Karpas-422 (cell line): ENCODE measurements around the gene CASP7. TPM values are rescaled to one million over a fixed set of nuclear protein-coding genes. Genes with fewer than 3 reads are reported as not detected.

Experiments used
- DNase-seq: peaks from one replicate; pipeline ENCODE4 v3.0.0-alpha.2; 2015
- H2AFZ ChIP-seq: fragments of 200-600 bp; sonication (generic); 2 replicates; pipeline ENCODE4 v1.6.1; 2014; ENCODE audit warnings: antibody characterized with exemption, low read length, mixed read lengths
- H3K27ac ChIP-seq: fragments of 200-600 bp; sonication (generic); 2 replicates; pipeline ENCODE4 v1.5.1; 2014; ENCODE audit warnings: mild to moderate bottlenecking, low read length, moderate library complexity
- H3K27me3 ChIP-seq: fragments of 200-600 bp; sonication (generic); 2 replicates; pipeline ENCODE4 v1.6.1; 2014; ENCODE audit warnings: low read length, mixed read lengths
- H3K36me3 ChIP-seq: fragments of 200-600 bp; sonication (generic); 2 replicates; pipeline ENCODE4 v1.6.1; 2014; ENCODE audit warnings: low read length, mixed read lengths; ENCODE audit not compliant: insufficient read depth
- H3K4me1 ChIP-seq: fragments of 200-600 bp; sonication (generic); 2 replicates; pipeline ENCODE4 v1.6.1; 2014; ENCODE audit warnings: mild to moderate bottlenecking, low read length, mixed read lengths
- H3K4me2 ChIP-seq: fragments of 200-600 bp; sonication (generic); 2 replicates; pipeline ENCODE4 v1.6.1; 2014; ENCODE audit warnings: low read length, low read depth, mild to moderate bottlenecking; ENCODE audit not compliant: poor library complexity, severe bottlenecking
- H3K4me3 ChIP-seq: fragments of 200-600 bp; sonication (generic); 2 replicates; pipeline ENCODE4 v1.5.1; 2014; ENCODE audit warnings: mild to moderate bottlenecking, antibody characterized with exemption, low read length, mixed read lengths
- H3K79me2 ChIP-seq: fragments of 200-600 bp; sonication (generic); 2 replicates; pipeline ENCODE4 v1.6.1; 2014; ENCODE audit warnings: mild to moderate bottlenecking, low read length, mixed read lengths
- H3K9ac ChIP-seq: fragments of 200-600 bp; sonication (generic); 2 replicates; pipeline ENCODE4 v1.6.0; 2014; ENCODE audit warnings: low read length
- H3K9me2 ChIP-seq: fragments of 200-600 bp; sonication (generic), shearing (Covaris generic); replicated peaks from 2 replicates; pipeline ENCODE4 v1.6.0; 2014; ENCODE audit warnings: mild to moderate bottlenecking, low read length, moderate library complexity; ENCODE audit not compliant: insufficient read depth
- H3K9me3 ChIP-seq: fragments of 300-700, 200-600 bp; sonication (generic); 2 replicates; pipeline ENCODE4 v1.6.1; 2014; ENCODE audit warnings: low read length, mixed read lengths
- H4K20me1 ChIP-seq: fragments of 200-600 bp; sonication (generic); 2 replicates; pipeline ENCODE4 v1.6.1; 2014; ENCODE audit warnings: mild to moderate bottlenecking, antibody characterized with exemption, low read length, low read depth; ENCODE audit not compliant: insufficient read depth
- total RNA-seq: library from RNA; depleted of rRNA; stranded (reverse); fragments of >200 nt; shearing (Covaris generic); gene quantifications from 2 replicates; pipeline ENCODE4 v1.2.3, GENCODE V29; 2014; ENCODE audit warnings: low replicate concordance

CASP7 gene
- total RNA-seq, 1 experiment from 2014 or later, result 9.9 TPM

DNA sequence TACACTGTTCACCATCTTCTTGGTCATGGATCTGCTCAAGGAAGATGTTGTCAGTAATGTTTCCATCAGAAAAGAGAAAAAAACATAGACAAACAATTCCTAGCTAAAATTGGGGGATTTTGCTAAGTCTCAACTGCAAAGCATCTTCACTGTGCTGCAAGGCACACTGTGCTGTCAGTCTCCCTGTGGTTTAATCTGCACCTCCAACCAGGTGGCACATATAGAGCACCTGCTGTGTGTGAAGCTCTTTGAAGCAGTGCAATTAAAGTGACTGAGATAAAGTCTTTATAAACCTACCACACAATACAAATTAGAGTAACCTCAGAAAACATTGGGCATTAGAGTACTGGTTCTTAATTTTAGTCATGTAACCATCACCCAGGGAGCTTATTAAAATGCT lies 22.2 kb upstream of the CASP7 start:
- no peak overlapping the region for H3K9ac ChIP-seq
- H3K9me3 ChIP-seq, result no peaks in the 10 kb centered on the region
- H3K36me3 ChIP-seq, result no peaks in the 10 kb centered on the region
- no peaks in the 10 kb centered on the region for H4K20me1 ChIP-seq
- no peaks in the 10 kb centered on the region for H3K79me2 ChIP-seq
- no peak overlapping the region for H3K4me3 ChIP-seq
- no peaks in the 10 kb centered on the region for H3K4me1 ChIP-seq
- DNase-seq, result no peak
- no peak overlapping the region for H3K4me2 ChIP-seq
- H3K9me2 ChIP-seq, result no peaks in the 10 kb centered on the region
- H3K27me3 ChIP-seq, result no peaks in the 10 kb centered on the region
- H3K27ac ChIP-seq, result no peak overlapping the region
- no peak overlapping the region for H2AFZ ChIP-seq

DNA sequence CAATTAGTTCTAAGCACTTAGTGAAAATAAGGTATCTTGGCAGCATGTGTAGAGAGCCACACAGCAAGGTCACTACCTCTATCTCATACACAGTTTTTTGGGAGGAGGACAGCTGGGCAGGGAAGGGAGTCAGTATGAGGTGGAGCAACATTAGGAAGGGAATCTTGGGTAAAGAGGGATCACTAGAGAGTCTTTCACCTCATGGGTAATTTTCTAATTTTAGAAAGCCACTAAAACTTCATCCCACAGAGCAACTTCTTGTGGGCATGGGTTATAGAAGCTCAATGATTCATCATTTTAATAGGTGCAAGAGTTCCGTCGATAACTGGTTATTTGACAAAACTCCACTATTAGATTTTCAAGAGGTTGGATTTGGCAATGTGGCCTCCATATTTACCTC lies 18.4 kb upstream of the CASP7 start:
- Histone ChIP-seq H3K9ac (no peak overlapping the region), H3K36me3 (no peaks in the 10 kb centered on the region), H3K27me3 (no peaks in the 10 kb centered on the region), H3K4me3 (no peak overlapping the region), H3K4me2 (no peak overlapping the region), H3K4me1 (no peaks in the 10 kb centered on the region), H2AFZ (no peak overlapping the region), H3K9me3 (no peaks in the 10 kb centered on the region), H3K9me2 (no peaks in the 10 kb centered on the region), H3K27ac (no peak overlapping the region), H3K79me2 (no peaks in the 10 kb centered on the region), H4K20me1 (no peaks in the 10 kb centered on the region)
- DNase-seq, result no peak

DNA sequence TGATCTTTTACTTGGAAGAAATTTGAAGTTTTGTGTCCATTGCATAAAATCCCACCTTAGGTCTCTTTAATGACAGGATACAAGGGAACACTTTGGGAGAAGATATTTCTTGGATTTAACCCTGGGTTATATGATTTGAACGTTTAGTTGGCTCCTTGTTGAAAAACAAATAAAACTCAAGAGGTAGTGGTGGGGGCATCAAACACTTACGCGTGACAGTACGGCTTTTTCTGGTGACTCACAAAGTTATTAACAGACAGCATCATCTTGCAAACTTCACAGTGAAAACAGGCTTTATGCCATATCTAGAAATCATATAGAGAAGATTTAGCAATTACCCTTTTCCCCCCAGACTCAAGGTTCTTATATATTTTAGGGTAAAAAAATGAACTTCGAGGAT lies 16.6 kb upstream of the CASP7 start:
- no peaks in the 10 kb centered on the region for H3K4me1 ChIP-seq
- H3K4me3 ChIP-seq, result no peak overlapping the region
- no peaks in the 10 kb centered on the region for H3K9me2 ChIP-seq
- H3K27ac ChIP-seq, result no peak overlapping the region
- H3K9me3 ChIP-seq, result no peaks in the 10 kb centered on the region
- H3K27me3 ChIP-seq, result no peaks in the 10 kb centered on the region
- H3K4me2 ChIP-seq, result no peak overlapping the region
- no peaks in the 10 kb centered on the region for H3K79me2 ChIP-seq
- DNase-seq, result peak; percentile 35
- H2AFZ ChIP-seq, result no peak overlapping the region
- no peaks in the 10 kb centered on the region for H3K36me3 ChIP-seq
- no peak overlapping the region for H3K9ac ChIP-seq
- H4K20me1 ChIP-seq, result no peaks in the 10 kb centered on the region

- H3K79me2 ChIP-seq, result no peaks in the 10 kb centered on the region
- peak; percentile 5 for DNase-seq
- H3K9me2 ChIP-seq, result no peaks in the 10 kb centered on the region
- no peaks in the 10 kb centered on the region for H3K4me1 ChIP-seq
- no peak within 1 kb of the TSS for H3K27ac ChIP-seq
- H3K9ac ChIP-seq, result no peak within 1 kb of the TSS
- no peaks in the 10 kb centered on the region for H3K36me3 ChIP-seq
- no peak within 1 kb of the TSS for H3K4me2 ChIP-seq
- H3K27me3 ChIP-seq, result no peaks in the 10 kb centered on the region
- no peak within 1 kb of the TSS for H3K4me3 ChIP-seq
- H3K9me3 ChIP-seq, result no peaks in the 10 kb centered on the region
- no peaks in the 10 kb centered on the region for H4K20me1 ChIP-seq
- H2AFZ ChIP-seq, result no peak within 1 kb of the TSS
Observed at GRCh38 chr10:113663908-113664307, 15.8 kb upstream of the CASP7 start, which contains the start of gene NRAP. TSS of gene NRAP (minus strand) at chr10:113664041. CDS start at chr10:113663882, 159 bp downstream.

- H3K79me2 ChIP-seq, result no peaks in the 10 kb centered on the region
- no peak overlapping the region for H3K4me3 ChIP-seq
- no peak overlapping the region for H3K9ac ChIP-seq
- H4K20me1 ChIP-seq, result no peaks in the 10 kb centered on the region
- peak; percentile 16 for DNase-seq
- no peaks in the 10 kb centered on the region for H3K9me3 ChIP-seq
- H3K36me3 ChIP-seq, result no peaks in the 10 kb centered on the region
- no peaks in the 10 kb centered on the region for H3K4me1 ChIP-seq
- no peaks in the 10 kb centered on the region for H3K27me3 ChIP-seq
- no peak overlapping the region for H3K4me2 ChIP-seq
- H3K27ac ChIP-seq, result no peak overlapping the region
- no peak overlapping the region for H2AFZ ChIP-seq
- no peaks in the 10 kb centered on the region for H3K9me2 ChIP-seq
Observed at GRCh38 chr10:113665352-113665751, 14.4 kb upstream of the CASP7 start.

DNA sequence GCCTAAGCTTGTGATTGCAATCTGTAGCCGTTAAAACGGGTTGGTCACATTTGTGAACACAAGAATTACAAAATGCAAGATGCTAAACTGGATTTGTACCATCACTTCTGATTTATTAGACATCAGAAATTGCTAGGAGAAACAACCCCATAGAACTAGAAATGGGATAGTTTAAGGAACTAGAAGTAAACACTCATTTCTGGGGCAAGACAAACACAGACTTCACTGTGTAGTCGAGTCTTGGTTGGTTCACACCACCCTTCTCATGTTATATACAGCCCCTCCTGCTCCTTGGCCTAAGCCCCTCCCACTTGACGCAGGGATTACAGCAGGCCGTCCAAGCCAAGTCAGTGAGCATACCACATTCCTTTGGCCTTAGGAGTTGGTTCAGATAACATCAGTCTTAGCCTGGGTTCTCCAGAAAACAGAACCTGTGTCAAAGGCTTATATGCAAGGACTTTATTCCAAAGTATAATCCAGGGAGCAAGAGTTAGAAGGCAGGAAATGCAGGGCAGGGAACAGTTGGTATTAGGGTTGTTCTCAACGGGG lies 13.8 kb upstream of the CASP7 start:
- no peak overlapping the region for H3K9ac ChIP-seq
- H3K4me1 ChIP-seq, result no peaks in the 10 kb centered on the region
- H4K20me1 ChIP-seq, result no peaks in the 10 kb centered on the region
- H3K9me2 ChIP-seq, result no peaks in the 10 kb centered on the region
- no peak overlapping the region for H3K4me2 ChIP-seq
- DNase-seq, result peak; percentile 29
- H3K79me2 ChIP-seq, result no peaks in the 10 kb centered on the region
- H3K9me3 ChIP-seq, result no peaks in the 10 kb centered on the region
- H3K36me3 ChIP-seq, result no peaks in the 10 kb centered on the region
- no peak overlapping the region for H2AFZ ChIP-seq
- no peaks in the 10 kb centered on the region for H3K27me3 ChIP-seq
- H3K27ac ChIP-seq, result no peak overlapping the region
- H3K4me3 ChIP-seq, result no peak overlapping the region

GRCh38 chr10:113666682-113667252 lies 12.9 kb upstream of the CASP7 start:
- Histone ChIP-seq H3K27ac (no peak overlapping the region), H3K27me3 (no peaks in the 10 kb centered on the region), H3K9me3 (no peaks in the 10 kb centered on the region), H3K4me3 (no peak overlapping the region), H3K79me2 (no peaks in the 10 kb centered on the region), H2AFZ (no peak overlapping the region), H3K9me2 (no peaks in the 10 kb centered on the region), H3K4me2 (no peak overlapping the region), H3K36me3 (no peaks in the 10 kb centered on the region), H3K4me1 (no peaks in the 10 kb centered on the region), H4K20me1 (no peaks in the 10 kb centered on the region), H3K9ac (no peak overlapping the region)
- peak; percentile 20 for DNase-seq

- peak; percentile 69 for DNase-seq
Observed at GRCh38 chr10:113680190-113681111, 739 bp downstream of the CASP7 start.

More at GRCh38 chr10:113680190-113681111, 739 bp downstream of the CASP7 start:
- peak overlapping the region; percentile 83 for H3K4me3 ChIP-seq
- H3K4me2 ChIP-seq, result peak overlapping the region; percentile 86
- H3K9ac ChIP-seq, result peak overlapping the region; percentile 80
- H4K20me1 ChIP-seq, result no peaks in the 10 kb centered on the region
- H3K36me3 ChIP-seq, result no peaks in the 10 kb centered on the region
- H3K9me3 ChIP-seq, result no peaks in the 10 kb centered on the region
- H2AFZ ChIP-seq, result peak overlapping the region; percentile 96
- no peaks in the 10 kb centered on the region for H3K27me3 ChIP-seq
- no peaks in the 10 kb centered on the region for H3K9me2 ChIP-seq
- H3K79me2 ChIP-seq, result peaks cover 49% of the 10 kb centered on the region
- H3K27ac ChIP-seq, result peak overlapping the region; percentile 47
- peaks cover 24% of the 10 kb centered on the region for H3K4me1 ChIP-seq
